ENCODE measurements around the gene SULF2. TPM values are rescaled to one million over a fixed set of nuclear protein-coding genes. Genes with fewer than 3 reads are reported as not detected.

Gene SULF2
- total RNA-seq, 1 donor from 2014 or later: 94.5 TPM

GRCh38 chr20:47682916-47683315, 102.4 kb downstream of the SULF2 start:
- no peak for TF ChIP-seq CTCF (IDR thresholded peaks at IDR 0.05; ENCODE audit: unreplicated experiment)

GRCh38 chr20:47682028-47682783, 103.1 kb downstream of the SULF2 start:
- Mint-ChIP-seq H3K4me3 (ENCODE audit: low read depth) (no peak overlapping the region), H3K36me3 (ENCODE audit: insufficient read depth) (peaks cover 6% of the 10 kb centered on the region), H3K27ac (no peak overlapping the region), H3K4me1 (ENCODE audit: low read depth) (no peaks in the 10 kb centered on the region), H3K9me3 (ENCODE audit: low read depth) (no peaks in the 10 kb centered on the region), H3K27me3 (no peaks in the 10 kb centered on the region)
- no peak for TF ChIP-seq CTCF (IDR thresholded peaks at IDR 0.05; ENCODE audit: unreplicated experiment)
- DNase-seq (ENCODE audit: low spot score, unreplicated experiment): no peak

More at GRCh38 chr20:47682916-47683315, 102.4 kb downstream of the SULF2 start:
- no peaks in the 10 kb centered on the region for H3K27me3 Mint-ChIP-seq
- no peaks in the 10 kb centered on the region for H3K4me1 Mint-ChIP-seq (ENCODE audit: low read depth)
- H3K4me3 Mint-ChIP-seq (ENCODE audit: low read depth): no peak overlapping the region
- no peak for DNase-seq (ENCODE audit: low spot score, unreplicated experiment)
- H3K9me3 Mint-ChIP-seq (ENCODE audit: low read depth): no peaks in the 10 kb centered on the region
- no peak overlapping the region for H3K27ac Mint-ChIP-seq
- H3K36me3 Mint-ChIP-seq (ENCODE audit: insufficient read depth): peaks cover 6% of the 10 kb centered on the region

- Mint-ChIP-seq H3K4me1 (ENCODE audit: low read depth) (no peaks in the 10 kb centered on the region), H3K27me3 (no peaks in the 10 kb centered on the region), H3K9me3 (ENCODE audit: low read depth) (no peaks in the 10 kb centered on the region), H3K4me3 (ENCODE audit: low read depth) (no peak overlapping the region), H3K36me3 (ENCODE audit: insufficient read depth) (peaks cover 6% of the 10 kb centered on the region), H3K27ac (no peak overlapping the region)
- no peak for TF ChIP-seq CTCF (IDR thresholded peaks at IDR 0.05; ENCODE audit: unreplicated experiment)
- no peak for DNase-seq (ENCODE audit: low spot score, unreplicated experiment)
Measured at GRCh38 chr20:47680804-47681529, 104.3 kb downstream of the SULF2 start.

- Mint-ChIP-seq H3K27me3 (no peaks in the 10 kb centered on the region), H3K4me3 (ENCODE audit: low read depth) (no peak overlapping the region), H3K36me3 (ENCODE audit: insufficient read depth) (peaks cover 6% of the 10 kb centered on the region), H3K4me1 (ENCODE audit: low read depth) (no peaks in the 10 kb centered on the region), H3K27ac (peak overlapping the region; percentile 84), H3K9me3 (ENCODE audit: low read depth) (no peaks in the 10 kb centered on the region)
- DNase-seq (ENCODE audit: low spot score, unreplicated experiment): no peak
- no peak for TF ChIP-seq CTCF (IDR thresholded peaks at IDR 0.05; ENCODE audit: unreplicated experiment)
Measured at GRCh38 chr20:47679462-47679861, 105.8 kb downstream of the SULF2 start.

- DNase-seq (ENCODE audit: low spot score, unreplicated experiment): no peak
- H3K27me3 Mint-ChIP-seq: no peaks in the 10 kb centered on the region
- H3K4me3 Mint-ChIP-seq (ENCODE audit: low read depth): no peak overlapping the region
- H3K4me1 Mint-ChIP-seq (ENCODE audit: low read depth): no peaks in the 10 kb centered on the region
- no peaks in the 10 kb centered on the region for H3K9me3 Mint-ChIP-seq (ENCODE audit: low read depth)
- TF ChIP-seq CTCF (IDR thresholded peaks at IDR 0.05; ENCODE audit: unreplicated experiment): no peak
- H3K36me3 Mint-ChIP-seq (ENCODE audit: insufficient read depth): peaks cover 4% of the 10 kb centered on the region
- no peak overlapping the region for H3K27ac Mint-ChIP-seq
Measured at GRCh38 chr20:47678536-47678935, 106.7 kb downstream of the SULF2 start.
